Endodermal cell (in vitro differentiated cells): ENCODE results near the gene PANK3. TPM values are rescaled to one million over a fixed set of nuclear protein-coding genes. Genes with fewer than 3 reads are reported as not detected.

Source experiments
- DNase-seq: peaks from one replicate; pipeline ENCODE4 v3.0.0-alpha.2; 2017
- H3K27ac ChIP-seq: 2 replicates; pipeline ENCODE4 v1.5.1; 2013; ENCODE audit warnings: mild to moderate bottlenecking, low read depth, low read length, moderate library complexity
- H3K27me3 ChIP-seq: 2 replicates; pipeline ENCODE4 v1.6.1; 2013; ENCODE audit warnings: mild to moderate bottlenecking, low read length, moderate library complexity; ENCODE audit not compliant: insufficient read depth, control insufficient read depth, poor library complexity, severe bottlenecking
- H3K36me3 ChIP-seq: 2 replicates; pipeline ENCODE4 v1.7.0; 2013; ENCODE audit warnings: mild to moderate bottlenecking, low read length, moderate library complexity; ENCODE audit not compliant: control insufficient read depth, insufficient read depth
- H3K4me1 ChIP-seq: one replicate; pipeline ENCODE4 v1.7.0; 2013; ENCODE audit warnings: low read length; ENCODE audit not compliant: control insufficient read depth, insufficient read depth
- H3K4me3 ChIP-seq: 2 replicates; pipeline ENCODE4 v1.5.1; 2013; ENCODE audit warnings: mild to moderate bottlenecking, low read length, moderate library complexity
- H3K9ac ChIP-seq: 2 replicates; pipeline ENCODE4 v1.6.1; 2013; ENCODE audit warnings: mild to moderate bottlenecking, low read length, moderate library complexity; ENCODE audit not compliant: poor library complexity, severe bottlenecking; ENCODE audit errors: extremely low read depth
- H3K9me3 ChIP-seq: 2 replicates; pipeline ENCODE4 v1.6.1; 2013; ENCODE audit warnings: mild to moderate bottlenecking, low read length, moderate library complexity; ENCODE audit not compliant: control insufficient read depth
- H3K27ac Mint-ChIP-seq: 2 replicates; pipeline ENCODE4 v1.8.0; 2020; ENCODE audit warnings: mixed read lengths
- H3K27me3 Mint-ChIP-seq: 2 replicates; pipeline ENCODE4 v1.8.0; 2021; ENCODE audit warnings: mild to moderate bottlenecking, mixed read lengths; ENCODE audit not compliant: insufficient read depth
- H3K36me3 Mint-ChIP-seq: 2 replicates; pipeline ENCODE4 v1.8.0; 2020; ENCODE audit warnings: low read depth, mixed read lengths
- H3K4me1 Mint-ChIP-seq: 2 replicates; pipeline ENCODE4 v1.8.0; 2020; ENCODE audit warnings: mixed read lengths
- H3K4me3 Mint-ChIP-seq: 2 replicates; pipeline ENCODE4 v1.8.0; 2020; ENCODE audit warnings: mild to moderate bottlenecking, moderate library complexity, mixed read lengths
- H3K9me3 Mint-ChIP-seq: 2 replicates; pipeline ENCODE4 v1.8.0; 2020; ENCODE audit warnings: mild to moderate bottlenecking, mixed read lengths
- CTCF ChIP-seq: fragments of 200-600 bp; sonication (generic); conservative IDR thresholded peaks from 2 replicates; pipeline ENCODE4 v1.5.0; 2021; ENCODE audit warnings: antibody characterized with exemption, mild to moderate bottlenecking
- WGBS, 2 experiments: methylation state at CpG; one replicate each; pipeline versions ENCODE4 v1.1.5 to v1.1.7; 2013; ENCODE audit warnings: missing lambda C conversion rate in 2 of 2, mixed read lengths in 1 of 2; ENCODE audit not compliant: insufficient coverage in 1 of 2, insufficient read length in 1 of 2; 5-methylcytosine and 5-hydroxymethylcytosine counted together
- microRNA-seq: library from miRNA; unstranded; fragments of <30 nt; microRNA quantifications from one replicate; pipeline ENCODE4 v1.2.0, GENCODE V29; 2020; ENCODE audit warnings: borderline microRNAs expressed
- total RNA-seq, 2 donors: library from RNA; stranded (reverse); fragmentation: NEBNext Ultra II Directional in 1 of 2; extraction: Animal tissue kit (Norgen Biotek cat#: 25700) in 1 of 2; gene quantifications; 2 replicates in 1 of 2; 3 replicates in 1 of 2; pipeline ENCODE4 v1.2.1, GENCODE V29; 2021

Gene PANK3
- total RNA-seq, 2 donors from 2014 or later, result 101 to 111 TPM

- Histone ChIP-seq H3K9ac (no peak overlapping the region), H3K36me3 (peaks cover 99% of the 10 kb centered on the region), H3K4me1 (no peaks in the 10 kb centered on the region), H3K27ac (no peak overlapping the region), H3K27me3 (no peaks in the 10 kb centered on the region), H3K4me3 (no peak overlapping the region), H3K9me3 (peaks cover 16% of the 10 kb centered on the region)
- H3K4me3 Mint-ChIP-seq, result no peak overlapping the region
- H3K9me3 Mint-ChIP-seq, result peaks cover 13% of the 10 kb centered on the region
- H3K27me3 Mint-ChIP-seq, result no peaks in the 10 kb centered on the region
- no peak overlapping the region for H3K27ac Mint-ChIP-seq
- TF ChIP-seq CTCF, result no peak
- 100% methylated on average over 1 to 2 of the region's 2 CpGs for WGBS, 2 experiments
- H3K36me3 Mint-ChIP-seq, result peaks cover 82% of the 10 kb centered on the region
- no peaks in the 10 kb centered on the region for H3K4me1 Mint-ChIP-seq
- no peak for DNase-seq
These were observed 65.2 kb downstream of the PANK3 start for GRCh38 chr5:168513861-168514428.

- Mint-ChIP-seq H3K36me3 (peaks cover 60% of the 10 kb centered on the region), H3K27me3 (no peaks in the 10 kb centered on the region), H3K4me3 (no peak overlapping the region), H3K9me3 (no peaks in the 10 kb centered on the region), H3K27ac (no peak overlapping the region), H3K4me1 (no peaks in the 10 kb centered on the region)
- 97 to 100% methylated on average over 1 to 7 of the region's 7 CpGs for WGBS, 2 experiments
- no peak overlapping the region for H3K9ac ChIP-seq
- no peak overlapping the region for H3K4me3 ChIP-seq
- no peak for DNase-seq
- no peak overlapping the region for H3K27ac ChIP-seq
- H3K36me3 ChIP-seq, result peaks cover 86% of the 10 kb centered on the region
- no peaks in the 10 kb centered on the region for H3K9me3 ChIP-seq
- no peak for TF ChIP-seq CTCF
- no peaks in the 10 kb centered on the region for H3K27me3 ChIP-seq
- no peaks in the 10 kb centered on the region for H3K4me1 ChIP-seq
These were observed 76.5 kb downstream of the PANK3 start for GRCh38 chr5:168502563-168503237.

Small RNAs within 50 kb of the gene (microRNA-seq; reads per million reads assigned to microRNA genes)
- gene MIR103A1 (not detected), gene MIR103B1 (not detected)

Other genes with a start within 250 kb of the PANK3 start
- gene RARS1, start 92.9 kb downstream of the PANK3 start, total RNA-seq, result 100 to 1,000 TPM in 1 of 2 donors, 10 to 100 TPM in 1; 98.9 to 109 TPM
- gene FBLL1, start 50.1 kb downstream of the PANK3 start, total RNA-seq, result 1 to 10 TPM in 1 of 2 donors, under 1 TPM in 1; 0.60 to 1.1 TPM